Fibroblast of upper back skin (primary cell): ENCODE data around the gene SPPL2B.
A peak's percentile ranks its signal among the peaks of the same experiment; 100 is the strongest.

Experiments used
- DNase-seq: peaks from one replicate; pipeline ENCODE4 v3.0.0-alpha.2; 2013

The SPPL2B gene

DNA sequence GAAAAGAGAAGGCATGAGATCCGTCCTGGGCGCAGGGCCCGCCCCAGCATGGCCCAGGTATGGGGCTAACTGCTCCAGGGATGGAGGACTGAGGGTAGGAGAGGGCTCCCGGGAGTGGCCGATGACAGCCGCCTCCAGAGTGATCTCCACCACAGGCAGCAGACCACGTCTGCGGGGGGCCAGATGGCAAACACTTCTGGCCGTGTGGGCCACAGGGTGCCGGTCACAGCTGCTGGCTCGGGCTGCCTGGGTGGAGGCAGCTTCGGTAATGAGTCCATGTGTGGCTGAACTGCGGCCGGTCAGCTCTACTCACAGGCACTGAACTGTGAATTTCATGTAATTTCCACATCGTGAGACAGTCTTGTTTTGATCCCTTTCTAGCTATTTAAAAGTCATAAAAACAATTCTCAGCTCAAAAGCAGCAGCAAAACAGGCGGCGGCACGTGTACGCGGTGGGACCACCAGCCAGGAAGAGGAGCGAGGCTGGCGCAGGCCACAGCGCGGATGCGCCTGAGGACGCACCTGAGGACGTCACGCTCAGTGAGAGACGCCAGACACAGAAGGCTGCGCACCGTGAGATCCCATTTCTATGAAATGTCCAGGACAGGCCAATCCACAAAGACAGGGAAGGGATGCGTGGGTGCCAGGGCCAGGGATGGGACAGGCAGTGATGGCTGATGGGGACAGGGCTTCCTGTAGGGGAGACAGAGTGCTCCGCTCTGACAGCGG lies 4.1 kb upstream of the SPPL2B start:
- DNase-seq = no peak

DNA sequence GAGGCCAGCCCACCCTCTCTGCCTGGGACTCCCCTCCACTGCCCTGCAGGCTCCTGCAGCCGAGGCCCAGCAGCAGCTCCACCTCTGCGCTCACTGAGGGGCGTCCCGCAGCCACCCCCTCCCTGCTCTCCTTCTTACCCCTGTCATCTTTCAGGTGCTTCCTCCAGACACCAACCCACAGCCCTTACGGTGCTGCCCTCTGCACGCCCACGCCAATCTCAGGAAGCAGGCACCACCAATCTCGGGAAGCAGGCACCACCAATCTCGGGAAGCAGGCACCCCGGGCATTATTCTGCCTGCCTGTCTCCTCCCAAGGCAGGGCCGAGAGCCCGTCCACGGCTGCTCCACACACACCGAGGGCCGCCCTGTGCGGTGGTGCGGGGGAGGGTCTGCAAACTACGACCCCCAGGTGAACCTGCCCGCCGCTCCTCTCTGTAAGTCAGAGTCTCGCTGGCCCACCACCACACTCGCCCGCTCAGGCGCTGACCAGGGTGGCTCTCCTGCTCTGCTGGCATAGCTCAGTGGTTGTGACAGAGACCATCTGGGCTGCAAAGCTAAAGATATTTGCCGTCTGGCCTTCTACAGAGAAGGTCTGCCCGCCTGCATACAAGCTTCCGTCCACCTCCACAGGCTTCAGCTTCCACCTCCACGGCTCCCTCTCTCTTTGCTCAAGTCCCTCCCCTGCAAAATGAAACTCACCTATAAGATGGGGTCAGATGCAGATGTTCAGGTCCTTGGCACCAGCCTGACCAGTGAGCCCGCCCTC lies 3.0 kb upstream of the SPPL2B start:
- DNase-seq = no peak

DNA sequence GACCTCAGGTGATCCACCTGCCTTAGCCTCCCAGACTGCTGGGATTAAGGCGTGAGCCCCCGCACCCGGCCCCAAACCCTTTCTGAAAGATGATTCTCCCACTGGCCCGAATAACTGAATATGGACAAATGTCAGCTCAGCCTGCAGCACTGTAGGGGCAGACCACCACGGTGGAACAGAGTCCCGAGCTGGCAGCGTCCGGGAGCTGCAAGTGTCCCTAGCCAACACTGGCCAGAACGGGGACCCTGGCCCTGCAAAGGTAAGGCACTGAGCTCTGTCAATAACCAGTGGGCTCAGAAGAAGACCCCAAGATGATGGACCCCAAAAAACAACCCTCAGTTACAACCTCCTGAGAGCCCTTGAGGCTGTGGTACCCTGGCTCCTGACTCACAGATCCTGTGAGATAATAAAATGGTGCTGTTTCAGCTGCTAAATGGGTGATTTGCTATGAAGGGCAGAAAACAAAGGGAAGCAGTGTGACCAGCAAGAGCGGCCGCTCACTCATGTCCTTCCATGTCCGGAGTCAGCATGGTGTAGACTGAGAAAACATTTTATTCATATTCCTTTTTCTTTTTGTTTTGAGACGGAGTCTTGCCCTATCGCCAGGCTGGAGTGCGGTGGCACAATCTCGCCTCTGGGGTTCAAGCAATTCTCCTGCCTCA lies 1.7 kb upstream of the SPPL2B start:
- DNase-seq = no peak

DNA sequence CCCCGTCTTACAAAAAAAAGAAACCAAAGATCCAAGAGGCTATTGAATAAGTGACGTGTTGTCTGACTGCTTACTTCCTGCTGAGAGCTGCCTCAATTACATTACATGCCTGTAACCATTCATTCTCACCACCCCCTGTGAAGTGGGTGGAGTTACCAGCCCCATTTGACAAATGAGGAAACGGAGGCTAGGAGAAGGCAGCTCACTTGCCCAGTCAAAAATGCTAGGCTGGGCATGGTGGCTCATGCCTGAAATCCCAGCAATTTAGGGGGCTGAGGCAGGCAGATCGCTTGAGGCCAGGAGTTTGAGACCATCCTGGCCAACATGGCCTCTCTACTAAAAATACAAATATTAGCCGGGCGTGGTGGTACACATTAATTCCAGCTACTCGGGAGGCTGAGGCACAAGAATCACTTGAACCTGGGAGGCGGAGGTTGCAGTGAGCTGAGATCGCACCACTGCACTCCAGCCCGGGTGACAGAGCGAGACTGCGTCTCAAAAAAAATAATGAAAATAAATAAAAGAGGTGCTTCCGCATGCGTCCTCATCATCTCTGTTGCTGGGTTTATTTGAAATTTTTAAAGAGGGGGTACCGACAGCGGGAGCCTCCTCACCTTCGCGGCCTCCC lies 597 bp upstream of the SPPL2B start:
- peak; percentile 89 for DNase-seq

DNA sequence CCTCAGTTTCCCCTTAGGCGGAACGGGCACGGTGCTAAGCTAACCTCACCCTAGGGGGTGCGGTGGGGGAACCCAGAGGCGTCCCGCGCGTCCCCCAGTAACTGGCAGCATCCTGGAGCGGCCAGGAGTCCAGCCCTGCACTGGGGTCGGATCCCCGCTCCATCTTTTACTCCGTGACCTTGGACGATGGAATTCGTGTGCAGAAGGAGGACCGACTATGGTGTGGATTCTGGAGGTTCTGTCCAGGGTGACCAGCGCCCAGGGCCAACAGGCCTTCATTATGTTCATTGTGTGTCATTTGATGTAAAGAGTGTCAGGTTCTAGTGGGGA lies 630 bp downstream of the SPPL2B start:
- DNase-seq = no peak

DNA sequence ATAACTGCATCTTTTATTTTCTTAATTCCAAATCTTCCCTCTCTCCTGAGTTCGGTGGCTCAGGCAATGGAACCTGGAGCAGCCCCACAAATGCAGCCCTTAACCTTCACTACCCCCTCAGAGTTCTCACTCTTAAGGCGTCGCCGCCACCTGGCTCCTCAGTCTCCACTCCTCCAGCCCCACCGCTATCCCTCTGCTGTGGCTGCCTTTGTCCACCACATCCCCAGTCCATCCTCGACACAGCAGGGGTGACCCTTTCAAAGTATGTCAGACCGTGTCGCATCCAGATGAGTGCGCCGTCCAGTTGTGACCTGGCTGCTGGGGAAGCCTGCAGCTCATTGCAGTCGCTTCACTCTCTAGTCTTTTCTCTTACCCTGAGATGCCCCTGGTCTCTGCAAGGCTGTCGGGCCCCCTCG lies 1.0 kb downstream of the SPPL2B start:
- no peak for DNase-seq

DNA sequence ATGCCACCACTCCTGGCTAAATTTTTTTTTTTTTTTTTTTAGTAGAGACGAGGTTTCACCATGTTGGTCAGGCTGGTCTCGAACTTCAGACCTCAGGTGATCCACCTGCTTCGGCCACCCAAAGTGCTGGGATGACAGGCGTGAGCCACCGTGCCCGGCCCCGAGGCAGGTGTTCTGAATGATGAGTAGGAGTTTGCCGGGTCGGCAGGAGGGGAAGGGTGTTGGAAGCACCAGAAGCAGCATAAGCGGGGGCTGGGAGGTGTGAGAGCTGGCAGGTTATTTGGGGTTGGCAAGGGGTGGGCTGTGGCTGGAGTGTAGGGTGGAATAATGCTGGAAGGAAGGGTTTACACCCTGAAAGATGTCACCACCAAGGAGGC lies 1.8 kb downstream of the SPPL2B start:
- no peak for DNase-seq

DNA sequence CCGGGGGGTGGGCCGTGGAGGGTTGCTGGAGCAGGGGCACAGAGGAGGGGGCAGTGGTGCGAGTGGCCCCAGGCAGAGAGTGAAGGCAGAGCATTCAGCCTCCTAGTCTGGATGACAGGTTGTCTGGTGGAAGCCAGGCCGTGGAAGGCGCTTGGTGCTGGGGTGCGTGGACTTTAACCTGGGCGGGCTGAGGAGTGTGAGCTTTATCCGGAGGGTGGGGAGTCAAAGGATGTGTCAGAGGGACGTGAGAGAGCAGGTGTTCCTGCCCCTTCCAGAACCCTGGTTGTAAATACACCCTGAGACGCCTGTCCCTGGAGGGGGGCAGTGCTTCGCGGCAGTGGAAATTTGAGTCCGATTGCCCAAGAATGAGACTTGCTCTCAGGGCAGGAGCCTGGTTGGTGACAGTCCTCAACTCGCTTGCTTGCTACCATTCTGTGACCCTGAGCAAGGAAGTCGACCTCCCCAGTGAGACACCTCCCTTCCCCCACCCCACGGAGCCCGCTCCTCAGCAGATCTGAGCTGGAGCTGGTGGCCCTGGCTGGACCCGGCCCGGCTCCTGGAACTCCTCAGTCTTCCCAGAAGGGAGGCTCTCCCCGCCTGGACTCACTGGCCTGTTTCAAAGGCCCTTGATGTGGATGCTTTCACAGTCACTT lies 2.3 kb downstream of the SPPL2B start:
- DNase-seq = no peak

DNA sequence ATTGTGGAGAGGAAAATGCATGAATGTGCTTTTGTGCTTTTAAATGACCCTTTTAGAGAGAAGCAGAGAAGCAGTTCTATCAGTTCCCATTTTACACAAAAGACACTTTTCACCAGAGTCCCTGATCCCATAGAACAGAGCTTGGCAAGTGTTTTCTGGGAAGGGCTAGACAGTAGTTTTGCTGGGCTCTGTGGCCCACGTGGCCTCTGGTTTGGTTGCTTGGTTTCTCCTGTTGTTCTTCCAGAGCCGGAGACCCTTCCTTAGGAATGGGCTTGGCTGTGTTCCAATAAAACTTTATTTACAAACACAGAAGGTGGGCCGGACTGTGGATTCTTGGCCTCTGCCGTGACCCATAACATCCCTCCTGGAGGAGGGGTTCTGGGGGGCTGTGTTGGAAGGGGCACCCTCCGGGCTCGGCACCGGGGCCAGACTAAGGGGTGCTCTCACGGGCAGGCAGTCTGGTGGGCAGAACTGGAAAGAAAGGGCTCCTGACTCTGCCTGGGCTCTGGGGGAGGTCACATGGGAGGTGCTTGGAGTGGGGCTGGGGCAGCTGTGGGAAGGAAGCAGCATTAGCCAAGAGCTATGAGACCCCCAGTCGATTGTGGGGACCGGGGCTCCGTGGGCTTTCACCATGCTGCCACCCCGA lies 3.2 kb downstream of the SPPL2B start:
- no peak for DNase-seq

DNA sequence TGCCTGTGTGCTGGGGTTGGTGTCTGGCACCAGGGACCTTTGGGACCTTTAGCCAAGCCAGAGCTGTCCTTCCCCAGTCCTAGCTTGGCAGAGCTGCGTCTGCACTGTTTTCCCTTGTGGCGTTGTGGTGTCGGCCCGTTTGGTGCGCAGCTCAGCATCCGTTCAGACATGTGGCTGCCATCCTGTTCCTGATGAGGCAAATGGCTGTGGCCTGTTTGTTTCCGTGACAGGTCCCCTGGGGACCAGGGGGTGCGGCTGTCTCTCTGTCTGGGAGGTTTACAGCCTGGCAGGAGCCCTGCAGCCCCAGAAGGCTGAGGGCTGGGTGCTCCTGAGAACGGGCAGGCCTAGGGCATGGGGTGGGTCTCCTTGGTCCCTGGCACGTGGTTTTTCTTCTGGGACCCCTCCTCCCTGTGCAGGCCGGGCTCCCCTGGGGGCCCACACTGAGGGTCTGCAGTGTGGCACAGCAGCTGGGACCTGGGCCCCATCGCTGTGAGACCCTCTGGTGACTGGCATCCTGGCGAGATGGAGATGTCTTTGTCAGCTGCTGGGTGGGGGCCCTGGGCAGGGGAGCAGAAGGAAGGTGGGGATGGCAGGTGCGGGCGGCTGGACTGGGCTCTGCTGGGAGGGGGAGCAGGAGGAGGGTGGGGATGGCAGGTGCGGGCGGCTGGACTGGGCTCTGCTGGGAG lies 4.0 kb downstream of the SPPL2B start:
- no peak for DNase-seq

DNA sequence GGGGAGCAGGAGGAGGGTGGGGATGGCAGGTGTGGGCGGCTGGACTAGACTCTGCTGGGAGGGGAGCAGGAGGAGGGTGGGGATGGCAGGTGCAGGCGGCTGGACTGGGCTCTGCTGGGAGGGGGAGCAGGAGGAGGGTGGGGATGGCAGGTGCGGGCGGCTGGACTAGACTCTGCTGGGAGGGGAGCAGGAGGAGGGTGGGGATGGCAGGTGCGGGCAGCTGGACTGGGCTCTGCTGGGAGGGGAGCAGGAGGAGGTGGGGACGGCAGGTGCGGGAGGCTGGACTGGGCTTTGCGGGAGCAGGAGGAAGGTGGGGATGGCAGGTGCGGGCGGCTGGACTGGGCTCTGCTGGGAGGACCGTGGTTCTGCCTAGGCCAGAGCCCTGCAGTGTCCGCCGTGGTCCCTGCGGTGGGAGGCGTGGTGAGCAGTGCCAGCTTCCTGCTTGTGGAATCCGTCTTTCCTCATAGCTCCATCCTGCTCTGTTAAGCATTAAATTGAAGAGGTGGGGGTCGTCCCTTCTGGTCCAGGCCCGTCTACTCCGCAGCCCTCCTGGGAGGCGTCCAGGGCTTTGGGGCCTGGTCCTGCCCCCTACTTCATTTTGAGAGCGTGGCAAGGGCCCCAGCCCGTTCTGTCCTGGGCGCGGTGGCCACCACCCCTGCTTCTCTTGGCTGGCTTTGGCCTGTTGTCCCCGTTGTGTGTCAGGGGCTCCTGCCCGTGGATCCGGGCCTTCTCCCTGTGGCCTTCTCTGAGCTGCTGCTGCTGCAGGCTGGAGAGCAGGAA lies 4.7 kb downstream of the SPPL2B start:
- no peak for DNase-seq

DNA sequence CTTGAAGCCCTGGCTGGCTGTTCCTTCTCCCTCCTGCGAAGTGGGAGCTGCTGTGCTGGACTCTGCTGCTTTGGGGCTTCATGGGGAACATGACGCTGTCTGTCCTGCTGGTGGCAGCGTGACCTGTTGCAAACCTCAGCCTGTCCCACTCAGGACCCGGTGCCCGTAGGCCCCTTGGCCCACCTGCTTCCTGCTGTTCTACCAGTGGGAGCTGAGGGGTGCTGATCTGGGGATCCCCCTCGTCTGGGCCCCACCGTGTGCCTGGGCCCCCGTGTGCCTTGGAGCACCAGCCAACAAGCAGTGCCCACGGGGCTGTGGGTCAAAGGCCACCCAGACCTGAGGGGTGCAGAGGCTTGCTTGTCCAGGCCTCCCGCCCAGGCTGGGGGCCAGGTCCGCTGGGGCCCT lies 5.3 kb downstream of the SPPL2B start:
- DNase-seq = no peak

DNA sequence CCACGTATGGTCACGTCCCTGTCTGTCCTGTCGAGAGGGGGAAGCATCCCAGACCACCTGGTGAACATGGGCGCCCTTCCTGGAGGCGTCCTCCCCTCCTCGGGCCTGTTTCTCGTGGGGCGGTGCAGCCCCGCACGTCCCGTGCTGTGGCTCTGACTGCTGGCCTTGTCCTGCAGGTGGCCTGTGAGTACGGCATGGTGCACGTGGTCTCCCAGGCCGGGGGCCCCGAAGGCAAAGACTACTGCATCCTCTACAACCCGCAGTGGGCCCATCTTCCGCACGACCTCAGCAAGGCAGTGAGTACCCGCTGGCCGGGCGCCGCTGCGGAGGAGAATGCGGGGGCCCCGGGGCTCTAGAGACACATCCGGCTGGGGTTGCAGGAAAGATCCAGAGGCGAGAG lies 5.9 kb downstream of the SPPL2B start:
- no peak for DNase-seq

DNA sequence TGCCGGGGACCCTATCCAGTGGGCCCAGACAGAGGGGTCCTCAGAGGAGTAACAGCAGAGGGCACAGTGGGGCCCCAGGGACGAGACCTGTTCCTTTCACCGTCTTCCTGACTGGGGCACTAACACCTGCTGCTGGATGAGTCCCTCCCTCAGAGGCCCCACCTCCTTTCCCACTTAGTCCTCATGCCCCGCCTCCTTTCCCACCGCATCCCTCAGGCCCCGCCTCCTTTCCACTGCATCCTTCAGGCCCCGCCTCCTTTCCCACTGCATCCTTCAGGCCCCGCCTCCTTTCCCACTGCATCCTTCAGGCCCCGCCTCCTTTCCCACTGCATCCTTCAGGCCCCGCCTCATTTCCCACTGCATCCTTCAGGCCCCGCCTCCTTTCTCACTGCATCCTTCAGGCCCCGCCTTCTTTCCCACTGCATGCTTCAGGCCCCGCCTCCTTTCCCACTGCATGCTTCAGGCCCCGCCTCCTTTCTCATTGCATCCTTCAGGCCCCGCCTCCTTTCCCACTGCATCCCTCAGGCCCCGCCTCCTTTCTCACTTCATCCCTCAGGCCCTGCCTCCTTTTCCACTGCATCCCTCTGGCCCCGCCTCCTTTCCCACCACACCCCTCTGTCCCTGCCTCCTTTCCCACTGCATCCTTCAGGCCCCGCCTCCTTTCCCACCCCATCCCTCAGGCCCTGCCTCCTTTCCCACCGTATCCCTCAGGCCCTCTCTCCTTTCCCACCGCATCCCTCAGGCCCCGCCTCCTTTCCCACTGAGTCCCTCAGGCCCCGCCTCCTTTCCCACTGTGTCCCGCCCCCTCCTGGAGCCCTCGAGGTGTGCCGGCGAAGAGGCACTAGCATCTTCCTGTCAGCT lies 6.7 kb downstream of the SPPL2B start:
- no peak for DNase-seq

DNA sequence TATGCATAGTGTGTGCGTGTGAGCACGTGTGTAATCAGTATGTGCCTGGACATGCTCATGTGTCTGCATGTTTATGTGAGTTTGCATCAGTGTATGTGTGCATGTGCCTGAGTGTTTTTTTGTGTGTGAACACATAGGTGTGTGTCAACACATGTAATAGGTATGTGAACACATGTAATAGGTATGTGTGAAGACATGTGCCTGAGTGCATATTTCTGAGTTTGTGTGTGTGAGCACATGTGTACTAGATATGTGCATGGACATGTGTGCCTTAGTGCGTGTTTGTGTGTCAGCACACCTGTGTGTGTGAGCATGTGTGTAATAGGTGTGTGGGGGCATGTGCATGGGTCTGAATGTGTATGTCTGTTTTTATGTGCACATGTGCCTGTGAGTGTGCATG lies 7.4 kb downstream of the SPPL2B start:
- no peak for DNase-seq

DNA sequence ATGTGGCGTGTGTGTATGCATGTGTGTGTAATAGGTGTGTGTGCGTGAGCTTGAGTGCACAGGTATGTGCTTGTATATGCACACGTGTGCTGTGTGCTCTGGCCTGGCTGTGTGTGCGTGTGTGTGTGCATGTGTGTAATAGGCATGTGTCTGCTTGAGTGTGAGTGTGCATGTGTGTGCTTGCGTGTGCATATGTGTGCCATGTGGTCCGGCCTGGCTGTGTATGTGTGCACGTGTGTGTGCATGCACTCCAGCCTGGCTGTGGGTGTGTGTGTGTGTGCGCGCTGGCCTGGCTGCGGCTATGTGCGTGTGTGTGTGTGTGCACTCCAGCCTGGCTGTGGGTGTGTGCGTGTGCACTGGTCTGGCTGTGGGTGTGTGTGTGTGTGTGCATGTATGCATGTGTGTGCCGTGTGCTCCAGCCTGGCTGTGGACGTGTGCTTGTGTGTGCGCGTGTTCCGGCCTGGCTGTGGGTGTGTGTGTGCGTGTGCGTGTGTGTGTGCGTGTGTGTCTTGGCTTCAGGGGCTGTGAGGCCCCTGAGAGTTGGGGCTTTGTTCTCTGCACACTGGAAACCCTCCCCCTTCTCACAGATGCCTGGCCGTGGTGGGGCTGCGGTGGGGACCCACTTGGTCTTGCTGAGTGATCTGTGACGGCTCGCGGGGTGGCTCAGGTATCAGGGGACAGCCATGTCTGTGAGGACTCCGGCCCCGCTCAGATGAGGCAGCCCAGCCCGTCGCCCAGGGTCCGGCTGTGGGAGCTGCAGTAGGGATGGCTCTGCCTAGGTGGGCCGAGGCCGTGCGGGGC lies 8.2 kb downstream of the SPPL2B start:
- DNase-seq = no peak

DNA sequence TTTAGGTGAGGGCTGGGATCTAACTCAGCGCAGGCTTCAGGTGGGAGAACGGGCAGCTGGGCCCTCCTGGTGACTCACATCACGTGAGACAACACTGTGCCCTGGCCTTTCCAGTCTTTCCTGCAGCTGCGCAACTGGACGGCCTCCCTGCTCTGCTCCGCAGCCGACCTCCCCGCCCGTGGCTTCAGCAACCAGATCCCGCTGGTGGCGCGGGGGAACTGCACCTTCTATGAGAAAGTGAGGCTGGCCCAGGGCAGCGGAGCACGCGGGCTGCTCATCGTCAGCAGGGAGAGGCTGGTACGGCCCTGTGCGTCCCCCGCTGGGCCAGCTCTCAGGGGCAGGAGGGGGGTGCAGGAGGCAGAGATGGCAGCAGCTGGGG lies 8.8 kb downstream of the SPPL2B start:
- DNase-seq = peak; percentile 70

DNA sequence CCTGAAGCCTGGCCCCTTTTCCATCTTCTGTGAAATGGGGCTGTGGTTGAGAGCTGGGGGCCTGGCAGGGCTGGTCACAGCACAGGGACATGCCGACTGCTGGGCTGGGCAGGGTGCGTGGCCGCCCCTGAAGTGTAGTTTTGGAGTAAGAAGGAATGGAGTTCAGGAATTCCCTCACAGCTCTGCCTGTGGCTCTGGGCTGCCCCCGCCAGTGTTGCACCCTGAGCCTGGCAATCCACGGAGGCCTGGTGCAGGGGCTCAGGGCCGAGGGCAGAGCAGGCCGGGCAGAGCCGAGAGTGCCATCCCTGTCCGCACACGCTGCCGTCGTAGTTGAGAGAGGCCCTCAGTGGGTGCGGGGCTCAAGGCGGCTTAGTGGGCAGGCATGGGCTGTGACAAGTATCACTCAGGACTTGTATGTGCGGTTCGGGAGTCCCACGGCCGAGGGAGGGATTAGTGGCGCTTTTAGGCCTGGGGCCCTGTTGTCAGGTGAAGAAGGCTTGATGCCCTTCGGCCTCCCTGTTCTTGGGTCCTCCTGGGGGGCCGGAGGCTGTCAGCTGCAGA lies 9.7 kb downstream of the SPPL2B start:
- no peak for DNase-seq
